AG04450 (cell line): ENCODE results near the gene CAPN7. TPM values are rescaled to one million over a fixed set of nuclear protein-coding genes. Genes with fewer than 3 reads are reported as not detected.

Source experiments
- CTCF ChIA-PET: fragments of 300-600, 350-600 bp; formaldehyde crosslinking; extraction: SDS; loops from one replicate; lab custom pipeline; 2022; ENCODE audit warnings: antibody characterized with exemption, inconsistent platforms; lab: Charles Lee
- POLR2A ChIA-PET: fragments of 350-600 bp; formaldehyde crosslinking; extraction: SDS; loops from one replicate; lab custom pipeline; 2021; ENCODE audit warnings: antibody characterized with exemption, inconsistent platforms; lab: Yijun Ruan, JAX
- DNase-seq: peaks from one replicate; pipeline ENCODE4 v3.0.0-alpha.2; 2011; ENCODE audit warnings: low read depth, low spot score
- H3K27ac ChIP-seq: one replicate; pipeline ENCODE4 v1.5.1; 2012; ENCODE audit warnings: low read depth, low read length, control low read depth
- H3K27me3 ChIP-seq: one replicate; pipeline ENCODE4 v1.6.0; 2012; ENCODE audit warnings: low read length; ENCODE audit not compliant: control insufficient read depth, insufficient read depth
- H3K4me3 ChIP-seq: 2 replicates; pipeline ENCODE4 v1.5.1; 2011; ENCODE audit warnings: mild to moderate bottlenecking, low read depth, low read length, control low read depth
- H3K9me3 ChIP-seq: 2 replicates; pipeline ENCODE4 v1.5.1; 2012; ENCODE audit warnings: low read length; ENCODE audit not compliant: control insufficient read depth, insufficient read depth
- polyA plus RNA-seq: library from polyadenylated mRNA; depleted of rRNA; stranded (reverse); fragments of >200 nt; gene quantifications from 2 replicates; pipeline ENCODE4 v1.2.3, GENCODE V29; 2011
- TF ChIP-seq, protein P1 (sequence below): IDR thresholded peaks from 2 replicates; pipeline ENCODE4 v1.5.1; 2011; ENCODE audit warnings: low read depth, low read length, control low read depth, inconsistent platforms

Gene CAPN7
- polyA plus RNA-seq, 1 experiment = 29.0 TPM

DNA sequence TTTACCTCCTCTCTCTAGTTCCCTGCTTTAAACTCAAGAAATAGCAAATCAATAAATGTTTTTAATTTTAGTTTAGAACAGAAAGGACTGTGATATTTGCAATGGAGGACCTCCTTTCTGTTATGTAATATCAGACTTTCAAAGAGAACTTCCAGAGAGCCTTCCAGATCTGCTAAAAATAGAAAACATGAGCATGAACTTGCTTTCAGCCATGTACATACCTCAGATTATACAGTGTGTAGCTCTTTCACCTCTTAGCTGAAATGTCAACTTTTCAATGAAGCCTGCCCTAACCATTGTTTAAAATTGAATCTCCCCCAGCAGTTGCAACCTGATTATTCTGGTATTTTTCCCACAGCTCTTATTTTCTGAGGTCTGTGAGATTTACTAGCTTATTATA is 12.6 kb downstream of the CAPN7 start:
- Histone ChIP-seq H3K27me3 (no peaks in the 10 kb centered on the region), H3K27ac (no peak overlapping the region), H3K9me3 (no peaks in the 10 kb centered on the region), H3K4me3 (no peak overlapping the region)
- CTCF ChIA-PET = no interaction called here
- TF ChIP-seq, protein P1, sequence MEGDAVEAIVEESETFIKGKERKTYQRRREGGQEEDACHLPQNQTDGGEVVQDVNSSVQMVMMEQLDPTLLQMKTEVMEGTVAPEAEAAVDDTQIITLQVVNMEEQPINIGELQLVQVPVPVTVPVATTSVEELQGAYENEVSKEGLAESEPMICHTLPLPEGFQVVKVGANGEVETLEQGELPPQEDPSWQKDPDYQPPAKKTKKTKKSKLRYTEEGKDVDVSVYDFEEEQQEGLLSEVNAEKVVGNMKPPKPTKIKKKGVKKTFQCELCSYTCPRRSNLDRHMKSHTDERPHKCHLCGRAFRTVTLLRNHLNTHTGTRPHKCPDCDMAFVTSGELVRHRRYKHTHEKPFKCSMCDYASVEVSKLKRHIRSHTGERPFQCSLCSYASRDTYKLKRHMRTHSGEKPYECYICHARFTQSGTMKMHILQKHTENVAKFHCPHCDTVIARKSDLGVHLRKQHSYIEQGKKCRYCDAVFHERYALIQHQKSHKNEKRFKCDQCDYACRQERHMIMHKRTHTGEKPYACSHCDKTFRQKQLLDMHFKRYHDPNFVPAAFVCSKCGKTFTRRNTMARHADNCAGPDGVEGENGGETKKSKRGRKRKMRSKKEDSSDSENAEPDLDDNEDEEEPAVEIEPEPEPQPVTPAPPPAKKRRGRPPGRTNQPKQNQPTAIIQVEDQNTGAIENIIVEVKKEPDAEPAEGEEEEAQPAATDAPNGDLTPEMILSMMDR = no peak
- DNase-seq = no peak
- POLR2A ChIA-PET = no interaction called here

GRCh38 chr3:15220056-15220455 is 14.0 kb downstream of the CAPN7 start:
- Histone ChIP-seq H3K27me3 (no peaks in the 10 kb centered on the region), H3K9me3 (no peaks in the 10 kb centered on the region), H3K27ac (no peak overlapping the region), H3K4me3 (no peak overlapping the region)
- POLR2A ChIA-PET = no interaction called here
- CTCF ChIA-PET = interaction anchor here (0.5 kb wide), 1 partner anchor 627 kb away, joined by 3 read pairs; no protein-coding TSS in a partner anchor
- no peak for DNase-seq
- TF ChIP-seq, protein P1 = no peak

DNA sequence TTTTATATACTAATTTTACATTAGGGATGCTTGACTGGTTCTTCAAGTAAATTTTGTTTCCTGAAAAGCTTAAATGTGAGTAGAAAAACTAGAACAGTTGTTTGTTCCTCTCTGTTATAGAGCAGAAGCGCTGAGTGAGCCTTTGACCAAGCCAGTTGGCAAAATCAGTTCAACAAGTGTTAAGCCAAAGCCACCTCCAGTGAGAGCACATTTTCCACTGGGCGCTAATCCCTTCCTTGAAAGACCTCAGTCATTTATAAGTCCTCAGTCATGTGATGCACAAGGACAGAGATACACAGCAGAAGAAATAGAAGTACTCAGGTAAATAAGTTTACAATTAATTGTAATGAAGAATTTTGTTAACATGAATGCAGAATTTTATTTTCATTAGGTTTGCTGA is 14.6 kb downstream of the CAPN7 start:
- Histone ChIP-seq H3K9me3 (no peaks in the 10 kb centered on the region), H3K27me3 (no peaks in the 10 kb centered on the region), H3K27ac (no peak overlapping the region), H3K4me3 (no peak overlapping the region)
- CTCF ChIA-PET = interaction anchor here (0.5 to 1.9 kb wide), 2 partner anchors 184 to 626 kb away, joined by 3 to 9 read pairs; no protein-coding TSS in a partner anchor
- DNase-seq = no peak
- POLR2A ChIA-PET = no interaction called here
- TF ChIP-seq, protein P1 = no peak

GRCh38 chr3:15221574-15222217 is 15.7 kb downstream of the CAPN7 start:
- H3K4me3 ChIP-seq = no peak overlapping the region
- H3K27me3 ChIP-seq = no peaks in the 10 kb centered on the region
- no peaks in the 10 kb centered on the region for H3K9me3 ChIP-seq
- CTCF ChIA-PET = interaction anchor here (0.7 to 1.9 kb wide), 4 partner anchors 18 to 183 kb away, joined by 3 to 9 read pairs (median 4); no protein-coding TSS in a partner anchor
- H3K27ac ChIP-seq = no peak overlapping the region
- DNase-seq = no peak
- TF ChIP-seq, protein P1 = no peak
- POLR2A ChIA-PET = no interaction called here

- no peaks in the 10 kb centered on the region for H3K27me3 ChIP-seq
- ChIA-PET CTCF (interaction anchor here (1.0 kb wide), 1 partner anchor 21 kb away, joined by 3 read pairs; no protein-coding TSS in a partner anchor), POLR2A (no interaction called here)
- TF ChIP-seq, protein P1 = no peak
- H3K4me3 ChIP-seq = no peak overlapping the region
- DNase-seq = no peak
- H3K27ac ChIP-seq = no peak overlapping the region
- no peaks in the 10 kb centered on the region for H3K9me3 ChIP-seq
Observed at GRCh38 chr3:15223685-15224572, 17.9 kb downstream of the CAPN7 start.
